Measurements from ENCODE around the gene DENND5A.

DENND5A gene

GRCh38 chr11:9151631-9152030, 113.5 kb downstream of the DENND5A start:
- TF ChIP-seq POLR2A (IDR thresholded peaks at IDR 0.05; ENCODE audit: extremely low read depth, insufficient read length): no peak
- no peak for TF ChIP-seq MYC (IDR thresholded peaks at IDR 0.05; ENCODE audit: low read depth, low read length)
- no peak for TF ChIP-seq CTCF (IDR thresholded peaks at IDR 0.05; ENCODE audit: low read depth, low read length)
- TF ChIP-seq, protein P1, sequence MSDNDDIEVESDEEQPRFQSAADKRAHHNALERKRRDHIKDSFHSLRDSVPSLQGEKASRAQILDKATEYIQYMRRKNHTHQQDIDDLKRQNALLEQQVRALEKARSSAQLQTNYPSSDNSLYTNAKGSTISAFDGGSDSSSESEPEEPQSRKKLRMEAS (IDR thresholded peaks at IDR 0.05; ENCODE audit: low read depth, low read length): no peak
- no peak for DNase-seq (ENCODE audit: low read depth)
- H3K4me3 ChIP-seq (ENCODE audit: low read depth, low read length): no peak overlapping the region

- no peak for DNase-seq (ENCODE audit: low read depth)
- H3K4me3 ChIP-seq (ENCODE audit: low read depth, low read length): no peak overlapping the region
- TF ChIP-seq CTCF (IDR thresholded peaks at IDR 0.05; ENCODE audit: low read depth, low read length) (no peak), MYC (IDR thresholded peaks at IDR 0.05; ENCODE audit: low read depth, low read length) (no peak), POLR2A (IDR thresholded peaks at IDR 0.05; ENCODE audit: extremely low read depth, insufficient read length) (no peak)
- TF ChIP-seq, protein P1 (IDR thresholded peaks at IDR 0.05; ENCODE audit: low read depth, low read length): no peak
Observed at GRCh38 chr11:9150926-9151325, 114.2 kb downstream of the DENND5A start.

- no peak for DNase-seq (ENCODE audit: low read depth)
Observed at GRCh38 chr11:9150501-9150900, 114.6 kb downstream of the DENND5A start.

DNA sequence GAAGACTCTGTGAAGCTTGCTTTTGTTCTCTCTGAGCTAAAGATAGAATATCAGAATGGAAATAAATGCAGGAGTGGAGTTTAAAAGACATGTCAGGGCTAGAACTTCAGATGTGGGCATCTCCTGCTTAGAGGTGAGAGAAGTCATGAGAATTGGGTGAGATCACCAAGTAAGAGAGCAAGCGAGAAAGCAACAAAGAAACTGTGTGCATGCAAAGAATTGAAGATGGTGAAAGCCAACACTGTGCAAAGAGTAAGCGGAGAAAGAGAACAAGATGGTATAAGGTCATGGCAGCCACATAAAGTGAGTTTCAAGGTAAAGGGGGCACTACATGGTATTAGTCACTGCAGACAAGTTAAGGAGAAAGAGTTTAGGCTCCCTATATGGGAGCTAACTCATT, 116.4 kb downstream of the DENND5A start:
- TF ChIP-seq CTCF (IDR thresholded peaks at IDR 0.05; ENCODE audit: low read depth, low read length): no peak
- TF ChIP-seq, protein P1 (IDR thresholded peaks at IDR 0.05; ENCODE audit: low read depth, low read length): no peak
- TF ChIP-seq POLR2A (IDR thresholded peaks at IDR 0.05; ENCODE audit: extremely low read depth, insufficient read length): no peak
- no peak for TF ChIP-seq MYC (IDR thresholded peaks at IDR 0.05; ENCODE audit: low read depth, low read length)
- no peak overlapping the region for H3K4me3 ChIP-seq (ENCODE audit: low read depth, low read length)
- no peak for DNase-seq (ENCODE audit: low read depth)

More at GRCh38 chr11:9150501-9150900, 114.6 kb downstream of the DENND5A start:
- TF ChIP-seq, protein P1 (IDR thresholded peaks at IDR 0.05; ENCODE audit: low read depth, low read length): no peak
- no peak for TF ChIP-seq CTCF (IDR thresholded peaks at IDR 0.05; ENCODE audit: low read depth, low read length)
- no peak for TF ChIP-seq POLR2A (IDR thresholded peaks at IDR 0.05; ENCODE audit: extremely low read depth, insufficient read length)
- TF ChIP-seq MYC (IDR thresholded peaks at IDR 0.05; ENCODE audit: low read depth, low read length): no peak
- no peak overlapping the region for H3K4me3 ChIP-seq (ENCODE audit: low read depth, low read length)

DNA sequence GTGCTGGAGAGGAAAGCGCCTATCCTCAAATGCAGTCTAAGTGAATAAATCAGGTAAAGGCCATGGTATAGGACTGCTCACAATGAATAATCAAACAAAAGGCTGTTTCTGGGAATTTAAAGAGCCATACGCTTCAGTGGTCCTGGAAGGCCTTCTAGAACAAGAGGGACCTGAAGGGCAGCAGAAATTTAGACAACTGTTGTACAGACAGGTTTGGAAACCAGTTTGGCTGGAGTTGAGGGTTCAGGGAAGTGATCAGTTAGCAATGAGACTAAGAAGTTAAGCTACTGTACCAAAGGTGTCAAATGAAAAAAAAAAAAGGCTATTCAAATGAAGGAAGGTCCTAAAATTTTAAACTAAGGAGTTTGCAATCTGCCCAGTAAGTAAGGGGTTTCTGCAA, 117.1 kb downstream of the DENND5A start:
- H3K4me3 ChIP-seq (ENCODE audit: low read depth, low read length): no peak overlapping the region
- TF ChIP-seq, protein P1 (IDR thresholded peaks at IDR 0.05; ENCODE audit: low read depth, low read length): no peak
- TF ChIP-seq MYC (IDR thresholded peaks at IDR 0.05; ENCODE audit: low read depth, low read length): no peak
- TF ChIP-seq POLR2A (IDR thresholded peaks at IDR 0.05; ENCODE audit: extremely low read depth, insufficient read length): no peak
- TF ChIP-seq CTCF (IDR thresholded peaks at IDR 0.05; ENCODE audit: low read depth, low read length): no peak
- no peak for DNase-seq (ENCODE audit: low read depth)

DNA sequence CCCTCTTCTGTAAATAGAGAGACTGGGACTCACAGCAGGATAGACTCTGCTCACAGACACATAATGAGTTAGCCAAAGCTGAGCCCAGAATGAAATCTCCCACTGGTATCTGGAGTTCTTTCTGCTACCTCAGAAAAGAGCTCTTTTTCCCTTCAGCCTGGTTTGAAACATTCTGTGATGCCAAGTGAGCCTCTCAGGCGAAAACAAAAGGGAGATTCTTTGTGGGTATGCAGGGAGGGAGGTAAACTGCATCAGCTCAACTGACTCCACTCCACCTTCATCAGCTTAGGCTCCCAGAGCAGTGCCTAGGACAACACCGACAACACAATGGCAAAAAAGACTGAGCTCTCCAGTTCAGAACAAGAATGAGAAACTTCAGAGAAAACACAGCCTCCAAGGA, 118.7 kb downstream of the DENND5A start:
- DNase-seq (ENCODE audit: low read depth): no peak
- no peak overlapping the region for H3K4me3 ChIP-seq (ENCODE audit: low read depth, low read length)
- TF ChIP-seq, protein P1 (IDR thresholded peaks at IDR 0.05; ENCODE audit: low read depth, low read length): no peak
- no peak for TF ChIP-seq CTCF (IDR thresholded peaks at IDR 0.05; ENCODE audit: low read depth, low read length)
- no peak for TF ChIP-seq POLR2A (IDR thresholded peaks at IDR 0.05; ENCODE audit: extremely low read depth, insufficient read length)
- TF ChIP-seq MYC (IDR thresholded peaks at IDR 0.05; ENCODE audit: low read depth, low read length): no peak
